Fibroblast of lung (primary cell): ENCODE data around the gene TRMT11. TPM values are rescaled to one million over a fixed set of nuclear protein-coding genes. Genes with fewer than 3 reads are reported as not detected.

Source experiments
- DNase-seq, 2 donors: peaks; one replicate each; pipeline versions ENCODE4 v3.0.0 to v3.0.0-alpha.2; 2010; ENCODE audit warnings: low read depth in 2 of 2
- H2AFZ ChIP-seq: 2 replicates; pipeline ENCODE4 v1.5.1; 2012; ENCODE audit warnings: low read length, control low read depth, inconsistent platforms
- H3K27ac ChIP-seq: 2 replicates; pipeline ENCODE4 v1.5.1; 2011; ENCODE audit warnings: low read length, control low read depth; ENCODE audit not compliant: insufficient read depth
- H3K27me3 ChIP-seq: 2 replicates; pipeline ENCODE4 v1.5.1; 2011; ENCODE audit warnings: mild to moderate bottlenecking, low read length; ENCODE audit not compliant: control insufficient read depth, insufficient read depth
- H3K36me3 ChIP-seq: 2 replicates; pipeline ENCODE4 v1.5.1; 2011; ENCODE audit warnings: low read length; ENCODE audit not compliant: control insufficient read depth, insufficient read depth
- H3K4me1 ChIP-seq: 2 replicates; pipeline ENCODE4 v1.5.1; 2011; ENCODE audit warnings: low read length; ENCODE audit not compliant: control insufficient read depth, insufficient read depth; ENCODE audit errors: extremely low read depth
- H3K4me2 ChIP-seq: 2 replicates; pipeline ENCODE4 v1.5.1; 2011; ENCODE audit warnings: low read length, control low read depth; ENCODE audit not compliant: insufficient read depth; ENCODE audit errors: extremely low read depth
- H3K4me3 ChIP-seq, 4 experiments: fragments of 200-600 bp in 1 of 4; sonication (generic) in 1 of 4; replicated peaks in 1 of 4; 2 replicates each; pipeline ENCODE4 v1.5.1; 2011 to 2016; ENCODE audit warnings: low read length in 4 of 4, low read depth in 3 of 4, mild to moderate bottlenecking in 3 of 4, control low read depth in 2 of 4, inconsistent platforms in 1 of 4, mixed read lengths in 1 of 4; ENCODE audit not compliant: insufficient read depth in 1 of 4; ENCODE audit errors: control extremely low read depth in 1 of 4
- H3K79me2 ChIP-seq: 2 replicates; pipeline ENCODE4 v1.5.1; 2012; ENCODE audit warnings: mild to moderate bottlenecking, low read length, inconsistent platforms; ENCODE audit not compliant: control insufficient read depth, insufficient read depth
- H3K9ac ChIP-seq: 2 replicates; pipeline ENCODE4 v1.5.1; 2011; ENCODE audit warnings: mild to moderate bottlenecking, low read length, control low read depth; ENCODE audit not compliant: insufficient read depth
- H3K9me3 ChIP-seq: 2 replicates; pipeline ENCODE4 v1.5.1; 2012; ENCODE audit warnings: low read depth, low read length; ENCODE audit not compliant: control insufficient read depth, insufficient read depth
- H4K20me1 ChIP-seq: 2 replicates; pipeline ENCODE4 v1.5.1; 2011; ENCODE audit warnings: low read length; ENCODE audit not compliant: control insufficient read depth, insufficient read depth; ENCODE audit errors: extremely low read depth
- CTCF ChIP-seq, 2 donors: IDR thresholded peaks in 1 of 2; conservative IDR thresholded peaks in 1 of 2; 1 replicate in 1 of 2; 2 replicates in 1 of 2; pipeline ENCODE4 v1.5.1; 2011 to 2012; ENCODE audit warnings: low read length in 2 of 2, control low read depth in 1 of 2, inconsistent platforms in 1 of 2, low read depth in 1 of 2, mild to moderate bottlenecking in 1 of 2
- EZH2 ChIP-seq: IDR thresholded peaks from 2 replicates; pipeline ENCODE4 v1.5.1; 2012; ENCODE audit warnings: low read length, control low read depth, mild to moderate bottlenecking; ENCODE audit errors: missing control alignments
- polyA plus RNA-seq, 2 donors: library from polyadenylated mRNA; depleted of rRNA in 1 of 2; stranded (reverse) in 1 of 2; unstranded in 1 of 2; fragments of >200 nt; gene quantifications; 2 replicates each; pipeline ENCODE4 v1.2.1, GENCODE V29; 2011 to 2012; ENCODE audit warnings: missing spikeins in 1 of 2
- total RNA-seq: library from RNA; depleted of rRNA; stranded (reverse); fragments of >200 nt; gene quantifications from 2 replicates; pipeline ENCODE4 v1.2.1, GENCODE V29; 2014

Gene TRMT11
- total and polyA plus RNA-seq, 2 donors (not counting 1 experiment from before 2014, with no cell fraction given), result 22.1 to 23.5 TPM

- TF ChIP-seq CTCF (conservative IDR thresholded peaks at IDR 0.05 in 1 of 2, IDR thresholded peaks at IDR 0.05 in 1 of 2; ENCODE audit: low read depth in 1 of 2, low read length in 2 of 2), result no peak
- TF ChIP-seq EZH2, result no peak
- no peak overlapping the region for H3K4me3 ChIP-seq
These were observed 83.1 kb downstream of the TRMT11 start for GRCh38 chr6:126069449-126069848.

GRCh38 chr6:126071000-126071647 lies 84.8 kb downstream of the TRMT11 start:
- no peak overlapping the region for H2AFZ ChIP-seq
- no peak overlapping the region for H3K4me2 ChIP-seq
- no peak overlapping the region for H3K27ac ChIP-seq
- H3K36me3 ChIP-seq, result no peaks in the 10 kb centered on the region
- H3K9ac ChIP-seq, result no peak overlapping the region
- DNase-seq, result no peak
- H3K4me1 ChIP-seq, result no peaks in the 10 kb centered on the region
- H4K20me1 ChIP-seq, result no peaks in the 10 kb centered on the region
- H3K4me3 ChIP-seq, result no peak overlapping the region
- TF ChIP-seq EZH2, result no peak
- no peak for TF ChIP-seq CTCF (conservative IDR thresholded peaks at IDR 0.05 in 1 of 2, IDR thresholded peaks at IDR 0.05 in 1 of 2; ENCODE audit: low read depth in 1 of 2, low read length in 2 of 2)
- H3K9me3 ChIP-seq, result no peaks in the 10 kb centered on the region
- no peaks in the 10 kb centered on the region for H3K79me2 ChIP-seq
- no peaks in the 10 kb centered on the region for H3K27me3 ChIP-seq

More at GRCh38 chr6:126069449-126069848, 83.1 kb downstream of the TRMT11 start:
- H3K9ac ChIP-seq, result no peak overlapping the region
- H3K79me2 ChIP-seq, result no peaks in the 10 kb centered on the region
- no peaks in the 10 kb centered on the region for H3K9me3 ChIP-seq
- no peak overlapping the region for H2AFZ ChIP-seq
- H4K20me1 ChIP-seq, result no peaks in the 10 kb centered on the region
- no peaks in the 10 kb centered on the region for H3K36me3 ChIP-seq
- H3K27ac ChIP-seq, result no peak overlapping the region
- no peaks in the 10 kb centered on the region for H3K4me1 ChIP-seq
- no peak for DNase-seq
- no peak overlapping the region for H3K4me2 ChIP-seq
- H3K27me3 ChIP-seq, result no peaks in the 10 kb centered on the region

GRCh38 chr6:126072172-126072571 lies 85.8 kb downstream of the TRMT11 start:
- H3K4me3 ChIP-seq, result no peak overlapping the region
- H3K4me1 ChIP-seq, result peaks cover under 1% of the 10 kb centered on the region
- H3K27ac ChIP-seq, result no peak overlapping the region
- no peaks in the 10 kb centered on the region for H3K9me3 ChIP-seq
- no peak overlapping the region for H3K4me2 ChIP-seq
- H3K36me3 ChIP-seq, result no peaks in the 10 kb centered on the region
- H4K20me1 ChIP-seq, result no peaks in the 10 kb centered on the region
- no peaks in the 10 kb centered on the region for H3K27me3 ChIP-seq
- no peak overlapping the region for H3K9ac ChIP-seq
- no peak overlapping the region for H2AFZ ChIP-seq
- no peaks in the 10 kb centered on the region for H3K79me2 ChIP-seq
- peak in 1 of 2 donors; percentile 17 for DNase-seq
- TF ChIP-seq CTCF (conservative IDR thresholded peaks at IDR 0.05 in 1 of 2, IDR thresholded peaks at IDR 0.05 in 1 of 2; ENCODE audit: low read depth in 1 of 2, low read length in 2 of 2) (no peak), EZH2 (no peak)
